ENCODE measurements around the gene CELF1. TPM values are rescaled to one million over a fixed set of nuclear protein-coding genes. Genes with fewer than 3 reads are reported as not detected.
A peak's percentile ranks its signal among the peaks of the same experiment; 100 is the strongest.

The CELF1 gene
- total RNA-seq, 1 donor from 2014 or later: 173 TPM

DNA sequence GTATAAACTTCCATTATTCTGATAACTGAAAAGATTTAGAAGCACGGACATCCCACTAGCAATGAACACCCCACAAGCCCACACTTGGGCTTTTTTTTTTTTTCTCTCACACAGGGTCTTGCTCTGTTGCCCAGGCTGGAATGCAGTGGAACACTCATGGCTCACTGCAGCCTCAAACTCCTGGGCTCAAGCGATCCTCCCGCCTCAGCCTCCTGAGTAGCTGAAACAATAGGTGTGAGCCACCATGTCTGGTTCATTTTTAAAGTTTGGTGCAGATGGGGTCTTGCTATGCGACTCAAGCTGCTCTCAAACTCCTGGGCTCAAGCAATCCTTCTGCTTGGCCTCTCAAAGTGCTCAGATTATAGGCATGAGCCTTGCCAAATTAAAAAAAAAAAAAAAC lies 107.1 kb downstream of the CELF1 start:
- H3K4me3 ChIP-seq: no peak overlapping the region
- no peaks in the 10 kb centered on the region for H3K79me2 ChIP-seq (ENCODE audit: low read depth)
- no peaks in the 10 kb centered on the region for H3K4me1 Mint-ChIP-seq
- H3K9me3 ChIP-seq (ENCODE audit: low read depth): no peaks in the 10 kb centered on the region
- DNase-seq (ENCODE audit: low spot score): no peak
- no peaks in the 10 kb centered on the region for H3K4me1 ChIP-seq
- H3K27me3 Mint-ChIP-seq (ENCODE audit: insufficient read depth, low read depth): peaks cover 2% of the 10 kb centered on the region
- TF ChIP-seq, protein P1, sequence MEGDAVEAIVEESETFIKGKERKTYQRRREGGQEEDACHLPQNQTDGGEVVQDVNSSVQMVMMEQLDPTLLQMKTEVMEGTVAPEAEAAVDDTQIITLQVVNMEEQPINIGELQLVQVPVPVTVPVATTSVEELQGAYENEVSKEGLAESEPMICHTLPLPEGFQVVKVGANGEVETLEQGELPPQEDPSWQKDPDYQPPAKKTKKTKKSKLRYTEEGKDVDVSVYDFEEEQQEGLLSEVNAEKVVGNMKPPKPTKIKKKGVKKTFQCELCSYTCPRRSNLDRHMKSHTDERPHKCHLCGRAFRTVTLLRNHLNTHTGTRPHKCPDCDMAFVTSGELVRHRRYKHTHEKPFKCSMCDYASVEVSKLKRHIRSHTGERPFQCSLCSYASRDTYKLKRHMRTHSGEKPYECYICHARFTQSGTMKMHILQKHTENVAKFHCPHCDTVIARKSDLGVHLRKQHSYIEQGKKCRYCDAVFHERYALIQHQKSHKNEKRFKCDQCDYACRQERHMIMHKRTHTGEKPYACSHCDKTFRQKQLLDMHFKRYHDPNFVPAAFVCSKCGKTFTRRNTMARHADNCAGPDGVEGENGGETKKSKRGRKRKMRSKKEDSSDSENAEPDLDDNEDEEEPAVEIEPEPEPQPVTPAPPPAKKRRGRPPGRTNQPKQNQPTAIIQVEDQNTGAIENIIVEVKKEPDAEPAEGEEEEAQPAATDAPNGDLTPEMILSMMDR (IDR thresholded peaks at IDR 0.05): no peak
- TF ChIP-seq EZH2phosphoT487 (IDR thresholded peaks at IDR 0.05): no peak
- TF ChIP-seq EZH2 (IDR thresholded peaks at IDR 0.05): no peak
- H3K9ac ChIP-seq: no peak overlapping the region
- H3K27ac Mint-ChIP-seq: no peak overlapping the region
- H3K4me2 ChIP-seq: no peak overlapping the region
- no peak overlapping the region for H3K27ac ChIP-seq
- no peaks in the 10 kb centered on the region for H3K27me3 ChIP-seq
- no peaks in the 10 kb centered on the region for H3K36me3 ChIP-seq
- H4K20me1 ChIP-seq (ENCODE audit: low read depth): no peaks in the 10 kb centered on the region
- no peaks in the 10 kb centered on the region for H3K9me3 Mint-ChIP-seq
- no peaks in the 10 kb centered on the region for H3F3A ChIP-seq (ENCODE audit: low read depth)
- no peak overlapping the region for H2AFZ ChIP-seq (replicated peaks)
- no peak overlapping the region for H3K4me3 Mint-ChIP-seq
- no peaks in the 10 kb centered on the region for H3K36me3 Mint-ChIP-seq

DNA sequence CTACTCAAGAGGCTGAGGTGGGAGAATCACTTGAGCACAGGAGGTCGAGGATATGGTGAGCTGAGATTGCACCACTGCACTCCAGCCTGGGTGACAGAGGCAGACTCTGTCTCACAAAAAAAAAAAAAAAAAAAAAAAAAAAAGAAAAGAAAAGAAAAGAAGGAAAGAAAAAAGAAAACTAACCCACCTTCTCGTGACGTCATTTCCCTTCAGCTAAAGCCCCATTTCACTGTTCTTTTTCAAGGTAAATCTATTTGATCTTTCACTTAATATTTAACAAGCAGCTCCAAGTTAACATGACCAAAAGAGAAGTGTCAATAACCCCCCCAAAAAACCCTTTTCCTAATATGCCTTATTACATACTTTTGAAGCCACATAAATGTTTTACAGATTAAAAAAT lies 109.1 kb downstream of the CELF1 start:
- peaks cover 2% of the 10 kb centered on the region for H3K27me3 Mint-ChIP-seq (ENCODE audit: insufficient read depth, low read depth)
- Histone ChIP-seq H4K20me1 (ENCODE audit: low read depth) (no peaks in the 10 kb centered on the region), H3K36me3 (no peaks in the 10 kb centered on the region), H3K9ac (no peak overlapping the region), H3K4me2 (no peak overlapping the region), H3K9me3 (ENCODE audit: low read depth) (no peaks in the 10 kb centered on the region), H3K79me2 (ENCODE audit: low read depth) (no peaks in the 10 kb centered on the region), H3K27me3 (no peaks in the 10 kb centered on the region), H3K4me1 (no peaks in the 10 kb centered on the region), H3F3A (ENCODE audit: low read depth) (no peaks in the 10 kb centered on the region), H2AFZ (replicated peaks) (no peak overlapping the region), H3K4me3 (no peak overlapping the region), H3K27ac (no peak overlapping the region)
- no peaks in the 10 kb centered on the region for H3K4me1 Mint-ChIP-seq
- no peak overlapping the region for H3K4me3 Mint-ChIP-seq
- DNase-seq (ENCODE audit: low spot score): no peak
- H3K36me3 Mint-ChIP-seq: no peaks in the 10 kb centered on the region
- TF ChIP-seq EZH2 (IDR thresholded peaks at IDR 0.05): no peak
- TF ChIP-seq, protein P1 (IDR thresholded peaks at IDR 0.05): no peak
- TF ChIP-seq EZH2phosphoT487 (IDR thresholded peaks at IDR 0.05): no peak
- no peaks in the 10 kb centered on the region for H3K9me3 Mint-ChIP-seq
- no peak overlapping the region for H3K27ac Mint-ChIP-seq

GRCh38 chr11:47443028-47443700 lies 109.8 kb downstream of the CELF1 start:
- Histone ChIP-seq H3K9ac (no peak overlapping the region), H3K79me2 (ENCODE audit: low read depth) (no peaks in the 10 kb centered on the region), H4K20me1 (ENCODE audit: low read depth) (no peaks in the 10 kb centered on the region), H3K4me3 (no peak overlapping the region), H3F3A (ENCODE audit: low read depth) (no peaks in the 10 kb centered on the region), H2AFZ (replicated peaks) (no peak overlapping the region), H3K4me1 (no peaks in the 10 kb centered on the region), H3K9me3 (ENCODE audit: low read depth) (no peaks in the 10 kb centered on the region), H3K27ac (no peak overlapping the region), H3K36me3 (no peaks in the 10 kb centered on the region), H3K4me2 (no peak overlapping the region), H3K27me3 (no peaks in the 10 kb centered on the region)
- Mint-ChIP-seq H3K4me3 (no peak overlapping the region), H3K9me3 (no peaks in the 10 kb centered on the region), H3K36me3 (no peaks in the 10 kb centered on the region), H3K27ac (no peak overlapping the region), H3K4me1 (no peaks in the 10 kb centered on the region), H3K27me3 (ENCODE audit: insufficient read depth, low read depth) (peaks cover 2% of the 10 kb centered on the region)
- TF ChIP-seq EZH2 (IDR thresholded peaks at IDR 0.05): no peak
- TF ChIP-seq, protein P1 (IDR thresholded peaks at IDR 0.05): peak; percentile 15
- no peak for DNase-seq (ENCODE audit: low spot score)

Data from neural progenitor cell (in vitro differentiated cells).